Stimulated activated CD8-positive, alpha-beta memory T cell treated with anti-CD3 and anti-CD28 coated beads, Interleukin-7, amount 100 ng/mL, for 1 hour (primary cell): ENCODE results near the gene TRABD2B.

Experiments used
- DNase-seq, 2 donors: peaks; one replicate each; pipeline ENCODE4 v3.0.0-alpha.2; 2020; ENCODE audit warnings: low read depth in 2 of 2

Gene TRABD2B

GRCh38 chr1:47774986-47775834, 222.0 kb downstream of the TRABD2B start:
- DNase-seq, result no peak

GRCh38 chr1:47772960-47773682, 224.1 kb downstream of the TRABD2B start:
- no peak for DNase-seq

DNA sequence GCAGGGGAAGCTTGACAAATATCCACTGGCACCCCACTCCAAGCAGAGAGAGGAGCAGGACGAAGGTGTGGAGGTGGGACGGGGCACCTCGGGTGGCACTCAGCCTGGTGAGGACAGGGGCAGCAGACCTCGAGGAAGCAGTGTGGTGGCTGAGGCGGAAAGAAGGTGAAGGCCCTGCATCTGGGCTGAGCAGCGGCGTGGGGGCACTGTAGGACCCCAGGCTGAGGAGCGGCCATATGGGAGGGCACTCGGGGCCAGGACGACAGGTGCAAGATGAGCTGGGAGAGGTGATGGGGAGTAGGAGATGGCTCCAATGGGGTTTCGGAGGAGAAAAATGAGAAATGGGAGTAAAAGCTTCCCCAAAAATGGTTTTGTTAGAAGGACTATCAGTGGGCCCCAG, 224.9 kb downstream of the TRABD2B start:
- no peak for DNase-seq

DNA sequence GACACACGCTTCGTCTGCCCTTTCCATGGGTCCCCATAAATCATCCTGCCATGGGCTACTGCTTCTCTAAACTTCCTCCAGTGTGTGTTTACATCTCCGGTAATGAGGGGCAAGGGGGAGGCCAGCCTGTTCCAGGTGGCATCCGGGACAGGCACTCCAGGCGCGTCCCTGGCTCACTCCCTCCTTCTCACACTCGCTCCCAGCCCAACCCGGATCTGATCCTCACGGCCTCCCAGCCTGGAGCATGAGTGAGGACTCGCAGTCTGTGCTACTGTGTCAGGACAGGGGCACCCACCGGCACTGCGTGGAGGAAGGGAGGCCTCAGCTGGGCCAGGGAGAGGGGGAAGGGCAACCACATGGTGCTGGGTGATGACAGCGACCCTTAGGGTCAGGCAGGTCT, 225.4 kb downstream of the TRABD2B start:
- DNase-seq, result no peak

GRCh38 chr1:47769983-47770382, 227.2 kb downstream of the TRABD2B start:
- no peak for DNase-seq

DNA sequence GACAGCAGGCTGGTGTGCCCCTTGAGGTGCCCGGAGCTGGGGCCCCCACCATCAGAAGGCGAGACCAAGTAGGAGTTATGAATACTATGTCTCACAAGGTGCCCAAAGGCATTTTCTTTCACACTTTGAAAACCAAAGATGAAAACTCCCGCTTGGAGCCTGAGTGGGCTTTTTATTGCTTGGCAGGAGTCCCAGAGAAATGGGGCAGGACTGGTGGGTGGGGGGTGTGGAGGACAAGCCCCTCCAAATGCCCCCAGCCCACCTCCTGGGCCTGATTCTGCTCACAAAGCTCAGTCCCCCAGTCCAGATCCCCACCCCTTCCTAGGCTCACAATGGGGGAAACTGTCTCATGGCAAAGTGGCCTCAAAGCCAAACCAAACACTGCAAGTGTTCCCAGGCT, 227.9 kb downstream of the TRABD2B start:
- no peak for DNase-seq

DNA sequence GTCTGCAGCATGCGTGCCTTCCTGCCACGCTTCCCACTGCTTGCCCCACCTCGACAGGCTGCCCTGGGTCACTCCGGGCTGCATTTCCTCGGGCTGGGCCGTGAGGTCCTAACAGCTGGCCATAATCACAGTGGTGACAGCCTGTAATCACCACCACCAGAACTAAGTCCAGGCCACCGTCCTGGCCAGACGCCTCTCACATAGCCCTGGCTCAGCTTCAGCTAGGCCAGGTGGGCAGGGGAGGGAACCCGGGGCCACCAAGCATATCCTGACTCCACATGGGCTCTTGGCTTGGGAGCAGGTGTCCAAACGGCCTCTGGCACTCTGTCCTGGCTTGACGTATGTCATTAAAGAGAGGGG, 229.5 kb downstream of the TRABD2B start:
- no peak for DNase-seq

DNA sequence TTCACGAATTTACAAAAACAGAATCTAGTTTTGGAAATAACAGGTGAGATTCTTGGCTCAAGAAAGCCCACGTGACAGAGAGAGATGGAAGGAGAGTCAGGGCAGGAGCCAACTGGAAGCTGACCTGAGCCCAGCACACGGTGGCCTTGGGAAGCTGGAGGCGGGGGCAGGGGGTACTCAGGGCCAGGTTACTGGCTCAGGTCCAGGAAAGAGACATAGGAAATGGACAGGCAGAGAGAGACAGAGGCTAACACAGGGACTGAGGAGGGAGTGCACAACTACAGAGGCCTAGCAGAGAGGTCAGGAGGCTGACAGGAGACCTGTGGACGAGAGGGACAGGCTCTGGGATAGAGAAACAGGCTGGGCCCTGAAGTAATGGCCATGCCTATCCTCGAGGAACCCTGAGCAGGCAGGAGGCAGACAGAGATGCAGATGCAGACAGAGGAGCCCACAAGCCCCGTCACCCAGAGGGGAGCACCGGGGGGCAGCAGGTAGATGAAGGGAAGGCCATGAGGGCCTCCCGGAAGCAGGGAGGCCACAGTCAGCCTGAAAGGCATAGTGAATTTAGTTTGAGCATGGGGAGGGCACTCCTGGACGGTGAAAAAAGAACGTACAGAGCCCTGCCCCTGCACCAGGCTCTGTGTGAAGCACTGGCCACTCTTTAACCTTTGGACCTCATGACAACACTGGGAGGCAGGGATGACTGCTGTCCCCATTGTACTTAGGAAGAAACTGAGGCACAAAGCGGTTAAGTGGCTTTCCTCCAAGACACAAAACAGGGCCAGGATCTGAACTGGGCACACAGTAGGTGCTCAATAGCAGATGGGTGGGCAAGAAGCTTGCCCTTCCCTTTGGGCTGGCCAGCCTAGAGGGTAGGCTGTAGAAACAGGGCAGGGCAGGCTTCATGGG, 230.1 kb downstream of the TRABD2B start:
- no peak for DNase-seq

GRCh38 chr1:47765742-47766485, 231.3 kb downstream of the TRABD2B start:
- DNase-seq, result no peak

GRCh38 chr1:47765236-47765635, 231.9 kb downstream of the TRABD2B start:
- no peak for DNase-seq

- DNase-seq, result no peak
Observed at GRCh38 chr1:47764461-47765046, 232.6 kb downstream of the TRABD2B start.

- no peak for DNase-seq
Observed at GRCh38 chr1:47763591-47764171, 233.5 kb downstream of the TRABD2B start.

- DNase-seq, result no peak
Observed at GRCh38 chr1:47761974-47762373, 235.2 kb downstream of the TRABD2B start.

GRCh38 chr1:47761201-47761930, 235.8 kb downstream of the TRABD2B start:
- DNase-seq, result no peak

GRCh38 chr1:47759936-47760629, 237.1 kb downstream of the TRABD2B start:
- no peak for DNase-seq

GRCh38 chr1:47759251-47759935, 237.8 kb downstream of the TRABD2B start:
- DNase-seq, result no peak

DNA sequence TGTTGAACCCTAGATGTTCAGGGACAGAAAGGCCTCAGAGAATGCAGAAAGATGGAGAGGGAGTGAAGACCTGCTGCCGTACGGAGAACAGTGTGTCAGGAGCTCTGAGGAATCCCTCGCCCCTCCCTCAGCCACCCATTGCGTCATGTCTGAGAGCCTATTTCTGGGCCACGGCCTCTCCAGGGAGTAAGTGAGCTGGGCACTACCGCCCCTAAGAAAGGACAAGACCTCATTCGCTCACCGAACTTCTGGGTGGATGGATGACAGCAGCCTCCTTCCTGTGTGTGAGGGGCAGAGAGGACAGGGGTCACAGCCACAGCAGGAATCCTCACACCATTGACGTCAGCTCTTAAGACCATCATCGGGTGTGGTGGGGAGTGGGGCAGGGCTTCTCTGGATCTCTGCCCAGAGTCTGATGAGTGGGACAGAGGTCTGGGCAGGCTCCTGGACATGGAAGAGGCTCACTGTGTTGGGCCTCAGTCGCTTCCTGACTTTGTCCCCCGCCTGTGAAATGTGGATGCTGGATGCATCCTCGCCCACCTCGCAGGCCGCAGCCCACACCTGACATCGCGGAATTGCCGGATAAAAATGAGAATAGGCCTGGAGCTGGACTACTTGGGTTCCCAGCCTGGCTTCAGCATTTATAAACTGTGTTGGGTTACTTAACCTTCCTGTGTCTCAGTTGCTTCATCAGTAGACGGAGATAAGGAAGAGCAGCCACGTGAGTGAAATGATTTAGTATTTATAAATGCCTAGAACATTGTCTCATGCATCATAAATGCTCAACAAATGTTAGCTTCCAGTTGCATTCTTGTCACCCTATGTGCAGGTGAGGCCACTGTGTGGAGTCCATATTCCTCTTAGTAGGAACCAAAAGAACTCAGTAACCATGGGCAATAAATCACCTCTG, 238.6 kb downstream of the TRABD2B start:
- DNase-seq, result no peak
